NCI-H2227 treated with DMSO at 0.1 percent for 48 hours (cell line): ENCODE measurements around the gene SHISA4.

ENCODE experiments used
- DNase-seq: peaks from one replicate; lab custom pipeline; 2025; lab: John Stamatoyannopoulos, UW

Gene SHISA4

DNA sequence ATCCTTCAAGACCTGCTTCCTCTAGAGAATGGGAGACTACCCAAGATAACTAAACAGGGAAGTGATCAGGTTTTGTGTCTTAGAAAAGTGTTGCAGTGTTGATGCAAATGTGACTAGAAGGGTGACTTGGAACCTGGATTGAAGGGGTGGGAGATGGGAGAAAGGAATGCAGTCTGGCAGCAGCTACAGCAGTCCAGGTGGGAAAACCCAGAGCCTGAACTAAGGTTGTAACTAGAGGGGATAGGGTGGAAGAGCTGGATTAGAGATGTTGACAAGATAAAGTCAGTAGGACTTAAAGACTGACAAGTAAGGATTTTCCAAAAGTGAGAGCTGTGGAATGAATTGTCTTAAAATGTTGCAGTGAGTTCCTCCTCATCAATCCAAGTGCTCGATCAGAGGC, 7.1 kb upstream of the SHISA4 start:
- DNase-seq, result no peak

DNA sequence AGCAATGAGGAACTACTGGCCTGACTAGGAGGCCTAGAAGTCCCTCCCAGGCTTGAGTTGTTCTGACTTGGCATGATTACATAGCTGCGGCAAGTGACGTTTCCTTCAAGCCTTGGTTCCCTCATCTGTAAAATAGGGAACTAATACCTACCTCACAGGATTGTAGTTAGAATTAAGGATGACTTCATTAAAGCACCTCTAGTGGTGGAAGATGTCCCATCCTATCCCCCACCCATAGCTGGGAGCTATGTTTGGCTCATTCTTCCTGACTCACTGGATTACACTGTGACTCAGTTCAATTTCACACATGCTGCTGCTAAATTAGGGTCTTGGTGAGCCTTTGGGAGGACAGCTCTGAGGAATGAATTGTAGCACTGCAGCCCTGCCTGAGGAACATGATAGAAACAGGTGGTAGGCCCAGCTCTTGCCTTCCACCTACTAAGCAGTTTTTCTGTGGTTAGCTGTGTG, 6.0 kb upstream of the SHISA4 start:
- DNase-seq, result no peak

DNA sequence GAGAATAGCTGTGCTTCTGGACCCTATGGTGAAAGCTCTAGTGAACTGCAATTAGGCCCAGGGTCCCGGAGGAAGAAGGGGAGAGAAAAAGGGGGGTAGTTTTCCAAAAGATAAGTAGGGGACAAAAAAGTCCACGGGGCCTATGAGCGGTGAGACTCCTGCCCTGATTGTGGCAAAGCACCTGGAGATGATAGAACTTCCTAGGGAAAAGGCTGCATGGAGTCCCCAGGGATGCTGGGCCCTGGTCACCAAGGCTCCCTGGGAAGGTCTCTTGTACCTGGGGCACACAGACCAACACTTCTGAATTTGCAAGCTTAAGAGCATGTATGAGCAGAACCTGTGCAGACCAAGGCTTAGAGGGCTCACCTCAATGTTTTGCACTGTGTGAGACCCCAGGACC, 5.4 kb upstream of the SHISA4 start:
- DNase-seq, result no peak

DNA sequence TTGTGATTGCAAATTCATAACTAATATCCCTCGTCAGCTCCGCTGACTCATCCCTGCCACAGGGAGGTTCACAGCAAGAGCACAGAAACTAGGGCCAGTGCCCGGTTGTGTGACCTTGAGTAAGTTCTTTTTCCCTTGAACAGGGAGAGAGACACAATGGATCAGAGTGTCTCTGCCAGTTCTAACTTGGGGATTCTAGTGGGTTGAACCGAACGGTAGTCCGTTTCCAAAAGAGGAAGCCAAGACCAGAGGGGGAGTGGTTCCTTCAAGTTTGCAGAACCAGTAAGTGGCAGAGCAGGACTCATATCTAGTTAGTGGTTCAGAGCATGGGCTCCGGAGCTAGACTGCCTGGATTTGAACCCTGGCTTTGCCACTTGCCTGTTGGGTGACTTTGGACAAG, 4.9 kb upstream of the SHISA4 start:
- DNase-seq, result no peak

DNA sequence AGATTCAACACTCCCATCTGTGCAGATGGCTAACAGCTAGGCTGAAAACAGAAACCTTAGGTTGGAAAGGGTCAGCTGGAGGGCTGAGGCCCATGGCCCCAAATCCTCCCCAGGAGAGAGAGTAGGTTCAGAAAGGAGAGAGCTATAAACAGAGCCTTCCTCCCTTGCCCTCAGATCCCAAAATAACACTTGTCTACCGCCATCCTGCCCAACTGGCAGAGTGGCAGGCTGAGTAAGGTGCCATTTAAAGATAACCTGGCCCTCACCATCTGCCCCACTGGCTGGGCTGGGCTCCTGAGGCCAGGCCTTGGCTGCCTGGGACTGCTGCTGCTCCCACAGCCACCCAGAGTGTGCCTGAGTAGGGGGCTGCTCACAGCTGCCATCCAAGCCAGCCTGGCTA, 4.3 kb upstream of the SHISA4 start:
- DNase-seq, result no peak

DNA sequence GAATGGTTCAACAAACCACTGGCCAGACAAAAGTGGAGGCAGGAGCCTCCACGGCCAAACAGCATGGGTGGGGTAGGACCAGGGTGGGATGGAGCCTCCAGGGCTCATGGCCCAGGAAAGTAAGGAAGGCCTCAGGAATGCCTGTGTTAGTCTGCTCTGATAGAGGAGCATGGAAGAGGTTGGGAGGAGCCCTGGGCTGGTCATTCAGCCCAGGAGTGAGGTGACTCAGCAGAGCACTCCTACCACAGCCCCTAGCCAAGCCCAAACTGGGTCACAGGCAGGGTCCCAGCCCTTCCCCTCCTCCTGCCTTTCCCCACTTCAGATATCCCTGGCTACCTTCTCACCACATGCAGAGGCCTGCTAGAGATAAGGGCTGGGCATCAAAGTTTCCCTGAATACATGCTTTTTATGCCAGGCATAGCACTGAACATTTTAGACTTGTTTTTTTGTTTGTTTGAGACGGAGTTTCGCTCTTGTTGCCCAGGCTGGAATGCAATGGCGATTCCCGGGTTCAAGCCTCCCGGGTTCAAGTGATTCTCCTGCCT, 3.1 kb upstream of the SHISA4 start:
- no peak for DNase-seq

DNA sequence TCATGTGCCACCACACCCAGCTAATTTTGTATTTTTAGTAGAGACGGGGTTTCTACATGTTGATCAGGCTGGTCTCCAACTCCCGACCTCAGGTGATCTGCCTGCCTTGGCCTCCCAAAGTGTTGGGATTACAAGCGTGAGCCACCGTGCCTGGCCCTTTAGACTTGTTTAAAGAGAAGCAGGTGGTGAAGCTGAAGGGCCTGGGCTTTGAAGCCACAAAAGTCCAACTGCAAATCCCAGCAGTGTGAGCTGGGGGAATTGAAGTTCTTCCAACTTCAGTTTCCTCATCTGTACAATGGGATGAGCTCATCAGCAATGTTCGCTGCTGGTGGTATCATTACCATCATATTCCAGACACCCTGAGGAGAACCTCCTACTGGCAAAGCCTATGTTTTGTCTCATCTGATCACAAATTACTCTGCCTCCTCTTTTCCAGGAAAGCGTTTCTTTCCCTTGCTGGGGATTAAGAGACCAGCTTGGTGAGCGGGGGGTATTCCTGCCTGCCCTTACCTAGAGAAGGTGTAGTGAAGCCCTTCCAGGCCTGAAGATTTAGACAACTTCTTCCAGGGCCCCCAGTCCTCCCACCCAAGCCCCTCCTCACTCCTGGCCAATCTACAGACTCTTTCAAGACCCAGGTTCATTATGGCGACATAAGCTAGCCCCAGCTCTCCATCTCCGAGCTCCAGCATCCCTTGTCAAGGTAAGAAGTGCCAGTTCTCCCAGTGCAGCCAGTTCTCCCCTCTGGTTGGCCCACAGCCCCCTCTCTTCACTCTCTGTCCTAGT, 2.4 kb upstream of the SHISA4 start:
- no peak for DNase-seq

DNA sequence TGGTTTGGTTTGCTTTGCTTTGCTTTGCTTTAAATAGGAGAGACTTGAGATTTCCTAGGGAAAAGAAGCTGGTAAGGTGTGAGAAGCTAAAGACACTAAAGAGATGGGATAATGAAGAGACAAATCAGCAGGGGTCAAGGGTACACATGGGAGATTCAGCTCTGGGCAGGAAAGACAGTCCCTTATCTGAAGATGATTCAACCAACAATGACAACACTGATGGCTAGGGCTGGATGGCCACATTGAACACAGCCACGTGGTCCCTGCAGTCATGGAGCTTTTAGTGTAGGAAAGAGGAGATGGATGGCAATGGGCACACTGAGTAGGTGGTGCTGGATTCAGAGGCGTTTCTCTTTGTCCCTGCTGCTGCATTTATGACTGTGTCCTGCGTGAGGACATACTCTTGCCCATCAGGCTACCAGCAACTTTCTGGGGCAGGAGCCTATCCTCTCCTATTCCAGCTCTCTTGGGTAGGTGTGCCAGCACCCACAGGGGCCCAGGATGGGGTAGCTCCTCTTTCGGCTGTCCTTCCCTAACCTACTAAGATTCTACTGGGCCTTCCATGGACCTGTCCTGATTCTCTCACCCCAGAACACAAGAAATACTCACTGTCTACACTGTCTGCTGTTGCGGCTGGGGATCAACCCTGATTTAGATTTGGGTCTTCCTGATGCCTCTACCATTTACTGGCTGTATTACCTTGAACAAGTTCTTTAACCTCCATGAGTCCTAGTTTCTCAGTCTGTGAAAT, 1.4 kb upstream of the SHISA4 start:
- DNase-seq, result no peak

DNA sequence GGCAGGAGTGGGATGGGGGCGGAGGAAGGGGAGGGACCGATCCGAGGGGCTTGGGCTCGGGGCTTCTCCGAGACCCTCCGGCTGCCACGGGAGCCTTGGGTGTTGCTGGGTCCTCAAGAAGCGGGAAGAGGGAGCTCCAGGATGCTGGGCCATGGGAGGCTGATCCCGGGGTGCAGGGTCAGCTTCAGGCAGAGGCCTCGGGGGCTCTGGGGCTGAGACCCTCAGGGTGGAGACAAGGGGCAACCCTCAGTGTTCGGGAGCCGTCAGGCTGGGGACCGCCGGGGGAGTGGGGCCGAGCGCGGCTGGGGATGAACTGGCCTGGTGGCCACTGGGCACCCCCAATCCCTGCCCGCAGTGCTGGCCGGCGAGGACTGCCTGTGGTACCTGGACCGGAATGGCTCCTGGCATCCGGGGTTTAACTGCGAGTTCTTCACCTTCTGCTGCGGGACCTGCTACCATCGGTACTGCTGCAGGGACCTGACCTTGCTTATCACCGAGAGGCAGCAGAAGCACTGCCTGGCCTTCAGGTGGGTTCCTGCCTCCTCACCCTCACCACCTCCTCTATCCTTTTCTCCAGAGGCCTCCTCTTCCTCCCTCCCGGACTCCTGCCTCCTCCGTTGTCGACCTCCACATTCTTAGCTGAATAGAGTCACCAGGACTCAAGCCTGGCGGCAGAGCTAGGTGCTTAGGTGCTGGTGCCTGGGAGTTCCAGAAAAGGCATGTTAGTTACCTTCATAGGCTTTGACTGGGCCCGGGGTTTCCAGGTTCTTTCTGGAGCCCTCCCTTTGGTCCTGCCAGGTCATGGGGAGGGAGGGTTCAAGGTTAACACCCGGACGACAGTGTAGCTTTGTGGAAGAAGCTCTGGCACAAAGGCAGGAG, 631 bp downstream of the SHISA4 start:
- DNase-seq, result no peak

DNA sequence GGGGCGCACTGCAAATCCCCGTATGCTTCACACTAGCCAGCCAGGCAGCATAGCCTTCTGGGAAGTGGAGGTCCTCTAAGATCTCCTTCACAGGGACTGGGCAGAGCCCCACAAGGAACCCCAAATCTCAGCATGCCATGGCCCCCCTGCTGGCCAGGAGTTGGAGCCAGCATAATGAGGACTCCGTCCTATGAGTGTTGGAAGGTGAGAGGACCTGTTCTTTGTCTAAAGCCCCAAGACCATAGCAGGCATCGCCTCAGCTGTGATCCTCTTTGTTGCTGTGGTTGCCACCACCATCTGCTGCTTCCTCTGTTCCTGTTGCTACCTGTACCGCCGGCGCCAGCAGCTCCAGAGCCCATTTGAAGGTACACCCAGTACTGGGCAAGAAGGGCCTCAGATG, 1.5 kb downstream of the SHISA4 start:
- no peak for DNase-seq

DNA sequence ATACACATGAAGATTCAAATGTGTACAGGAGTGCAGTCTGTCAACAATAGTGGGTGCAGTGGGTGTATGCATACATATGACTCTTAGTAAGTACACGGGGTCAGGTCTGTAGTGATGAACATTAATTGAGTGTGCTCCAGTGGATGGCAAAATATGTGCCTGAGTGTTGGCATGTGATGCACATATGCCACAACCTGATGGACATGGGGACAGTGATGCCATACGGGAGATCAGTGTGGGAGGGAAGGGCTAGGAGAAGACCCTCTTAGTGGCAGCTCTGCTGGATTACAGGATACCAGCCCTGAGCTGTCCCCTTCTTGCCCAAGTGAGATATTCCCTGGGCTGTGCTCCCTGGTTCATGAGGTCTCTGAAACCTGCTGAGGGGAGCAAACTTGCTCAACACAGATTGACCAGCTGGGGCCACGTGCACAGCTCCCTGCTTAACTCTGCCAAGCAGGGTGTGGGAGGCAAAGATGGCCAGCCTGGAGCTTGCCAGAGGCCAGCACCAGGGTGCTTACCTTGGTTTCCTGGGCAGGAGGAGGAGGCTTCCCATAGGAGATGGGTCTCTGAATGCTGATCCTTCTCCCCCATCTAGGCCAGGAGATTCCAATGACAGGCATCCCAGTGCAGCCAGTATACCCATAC, 2.2 kb downstream of the SHISA4 start:
- DNase-seq, result no peak

DNA sequence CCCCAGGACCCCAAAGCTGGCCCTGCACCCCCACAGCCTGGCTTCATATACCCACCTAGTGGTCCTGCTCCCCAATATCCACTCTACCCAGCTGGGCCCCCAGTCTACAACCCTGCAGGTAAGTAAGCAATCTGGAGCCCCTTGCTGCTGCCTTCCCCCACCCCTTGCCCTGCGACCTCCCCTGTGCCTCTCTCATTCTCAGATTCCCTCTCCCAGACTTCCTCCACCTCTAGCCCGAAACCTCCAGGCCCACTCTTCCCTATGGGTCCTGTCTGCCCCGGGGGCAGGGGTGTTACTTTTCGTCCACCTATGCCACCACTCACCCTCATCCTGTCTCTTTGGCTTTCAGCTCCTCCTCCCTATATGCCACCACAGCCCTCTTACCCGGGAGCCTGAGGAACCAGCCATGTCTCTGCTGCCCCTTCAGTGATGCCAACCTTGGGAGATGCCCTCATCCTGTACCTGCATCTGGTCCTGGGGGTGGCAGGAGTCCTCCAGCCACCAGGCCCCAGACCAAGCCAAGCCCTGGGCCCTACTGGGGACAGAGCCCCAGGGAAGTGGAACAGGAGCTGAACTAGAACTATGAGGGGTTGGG, 2.9 kb downstream of the SHISA4 start:
- no peak for DNase-seq

DNA sequence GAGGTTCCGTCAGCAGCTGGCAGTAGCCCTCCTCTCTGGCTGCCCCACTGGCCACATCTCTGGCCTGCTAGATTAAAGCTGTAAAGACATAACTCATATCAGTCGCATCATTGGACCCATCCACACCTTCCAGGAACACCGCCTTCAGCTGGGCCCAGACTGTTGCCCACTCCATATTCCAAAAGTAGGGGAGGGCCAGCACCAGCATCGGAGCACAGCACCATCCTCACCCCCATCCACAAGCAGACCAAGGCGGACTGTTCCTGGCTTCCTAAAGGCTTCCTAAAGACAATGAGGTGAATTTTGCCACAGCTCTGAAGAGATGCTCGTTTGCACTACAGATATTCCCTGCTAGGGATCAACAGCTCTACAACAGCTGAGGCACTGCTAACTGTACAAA, 3.5 kb downstream of the SHISA4 start:
- no peak for DNase-seq

DNA sequence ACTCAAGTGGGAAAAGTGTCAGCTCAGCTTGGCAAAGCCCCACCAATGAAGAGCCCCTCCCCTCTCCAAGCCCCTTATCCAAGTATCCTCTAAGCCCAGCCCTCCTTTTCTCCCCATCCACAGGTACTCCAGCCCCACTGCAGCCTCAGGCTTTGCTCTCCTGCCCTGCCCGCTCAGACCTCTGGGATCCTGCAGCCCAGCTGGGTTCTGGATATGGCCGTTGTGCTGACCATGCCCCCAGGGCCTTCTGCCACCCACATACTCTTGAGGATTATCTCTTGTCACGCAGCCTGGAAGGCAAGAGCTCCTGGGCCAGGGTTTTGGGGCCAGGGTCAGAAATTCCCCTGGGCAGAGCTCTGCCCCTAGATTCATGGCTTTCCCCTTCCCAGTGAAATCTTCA, 4.7 kb downstream of the SHISA4 start:
- no peak for DNase-seq

DNA sequence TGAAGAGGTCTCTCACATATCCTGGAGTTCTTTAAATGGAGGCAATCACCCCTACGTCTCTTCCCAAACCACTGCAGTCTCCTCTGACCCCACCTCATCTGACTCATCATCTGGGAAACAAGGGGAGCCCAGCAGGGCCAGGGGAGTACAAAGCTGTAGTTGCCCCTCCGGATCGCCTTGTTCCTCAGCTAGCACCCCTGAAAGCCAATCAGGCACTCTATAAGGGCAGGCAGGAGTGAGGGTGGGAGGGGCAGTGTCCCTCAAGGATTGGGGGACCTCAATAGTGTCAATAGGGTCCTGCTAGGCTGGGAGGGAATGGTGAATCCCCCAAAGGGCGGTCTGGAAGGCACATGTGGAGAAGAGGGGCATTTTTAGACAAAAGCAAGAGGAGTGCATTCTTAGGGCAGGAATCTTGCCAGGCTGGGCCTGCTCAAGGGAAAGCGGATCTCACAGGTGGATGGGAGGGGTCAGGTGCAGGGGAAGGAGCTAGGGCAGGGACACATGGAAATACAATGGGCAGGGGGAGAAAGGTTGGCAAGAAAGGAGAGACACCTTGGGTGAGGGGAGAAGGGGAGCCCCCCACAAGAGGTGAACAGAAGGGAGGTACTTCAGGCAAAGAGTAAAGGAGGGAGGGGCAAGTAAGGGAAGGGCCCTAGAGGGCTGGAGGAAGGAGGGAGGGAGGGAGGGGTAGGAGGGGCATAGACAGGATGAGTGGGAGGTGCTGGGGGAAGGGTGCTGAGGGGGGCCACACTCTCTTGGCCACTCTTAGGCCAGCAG, 5.8 kb downstream of the SHISA4 start:
- no peak for DNase-seq

DNA sequence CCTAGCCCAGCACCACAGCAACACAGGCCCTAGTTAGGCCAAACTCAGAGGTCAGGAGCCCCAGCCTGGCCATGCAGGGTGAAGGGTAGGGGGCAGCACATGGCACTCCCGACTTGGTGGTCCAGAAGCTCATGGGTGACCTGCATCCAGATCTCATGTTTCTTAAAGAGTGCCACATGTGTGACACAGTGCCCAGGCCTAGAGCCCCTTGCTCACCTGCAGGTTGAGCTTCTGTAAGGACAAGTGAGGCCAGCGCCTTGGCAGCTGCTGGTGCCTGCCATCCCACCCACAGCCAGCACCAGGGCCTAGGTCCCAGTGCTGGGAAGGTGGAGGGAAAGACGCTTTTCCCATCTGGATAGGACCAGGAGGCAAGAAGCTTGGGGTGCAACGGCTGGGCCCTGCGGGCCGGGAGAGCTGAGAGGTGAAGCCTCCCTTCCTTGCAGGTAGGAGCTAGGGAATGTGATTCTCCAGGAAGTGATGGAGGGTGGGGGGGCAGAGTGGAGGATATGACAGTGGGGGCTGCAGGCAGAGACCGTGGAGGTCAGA, 6.5 kb downstream of the SHISA4 start:
- no peak for DNase-seq

DNA sequence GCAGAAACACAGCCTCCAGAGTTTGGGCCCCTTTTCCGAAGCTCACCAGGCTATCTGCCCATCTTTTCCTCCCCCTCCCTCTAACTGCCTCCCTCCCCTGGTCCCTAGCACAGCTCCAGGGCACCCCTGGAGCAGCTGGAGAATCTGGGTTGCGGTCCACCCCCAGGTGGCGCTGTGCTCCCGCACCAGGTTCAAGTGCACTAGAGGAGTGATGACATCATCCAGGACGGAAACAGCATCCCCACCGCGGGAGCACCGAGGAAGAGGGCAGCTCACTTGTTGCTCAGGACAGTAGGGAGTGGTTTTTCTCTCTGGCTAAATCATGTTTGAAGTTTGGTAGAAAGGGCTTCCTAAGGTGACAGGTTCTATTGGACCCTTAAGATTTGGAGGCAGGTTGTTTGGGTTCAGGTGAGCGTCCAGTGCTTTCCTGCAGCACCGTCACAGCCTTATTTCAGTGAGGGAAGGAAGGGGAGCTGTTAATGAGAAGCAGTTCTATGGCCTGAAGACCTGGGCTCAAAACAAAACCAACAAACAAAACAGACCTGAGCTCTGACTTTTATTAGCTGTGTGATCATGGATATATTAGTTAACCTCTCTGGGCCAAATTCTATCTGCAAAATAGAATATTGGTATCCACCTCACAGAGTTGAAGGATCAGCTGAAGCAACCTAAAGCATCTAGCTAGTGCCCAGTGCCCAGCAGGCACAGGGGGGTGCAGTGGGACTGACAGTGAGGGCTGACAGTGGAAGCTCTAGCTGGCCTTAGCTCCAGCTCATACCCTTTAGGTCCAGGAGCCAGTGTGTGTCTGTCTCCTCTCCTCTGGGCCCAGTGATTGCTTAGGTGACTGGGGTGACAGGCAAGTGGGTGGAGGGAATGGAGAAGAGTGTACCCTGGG, 7.5 kb downstream of the SHISA4 start:
- peak; percentile 86 for DNase-seq

DNA sequence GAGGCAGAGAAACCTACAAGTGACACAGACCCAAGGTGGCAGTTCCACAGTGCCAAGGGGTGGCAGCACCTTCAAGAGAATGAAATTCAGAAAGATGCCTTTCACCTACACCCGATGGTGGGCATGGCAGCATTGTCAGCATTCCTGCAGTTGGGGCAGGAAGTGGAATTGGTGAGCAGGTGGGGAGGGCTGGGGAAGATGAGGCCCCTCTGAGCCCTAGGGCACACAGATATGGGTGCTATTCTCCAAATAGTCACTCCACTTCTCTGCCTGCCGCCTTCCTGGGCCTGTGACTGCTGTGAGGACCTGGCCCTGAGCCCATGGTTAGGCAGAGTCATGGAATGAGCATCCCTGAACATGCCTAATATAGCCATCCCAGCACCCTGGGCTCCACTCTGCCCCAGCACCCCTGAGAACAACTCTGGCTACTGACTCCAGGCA, 8.3 kb downstream of the SHISA4 start:
- DNase-seq, result no peak

DNA sequence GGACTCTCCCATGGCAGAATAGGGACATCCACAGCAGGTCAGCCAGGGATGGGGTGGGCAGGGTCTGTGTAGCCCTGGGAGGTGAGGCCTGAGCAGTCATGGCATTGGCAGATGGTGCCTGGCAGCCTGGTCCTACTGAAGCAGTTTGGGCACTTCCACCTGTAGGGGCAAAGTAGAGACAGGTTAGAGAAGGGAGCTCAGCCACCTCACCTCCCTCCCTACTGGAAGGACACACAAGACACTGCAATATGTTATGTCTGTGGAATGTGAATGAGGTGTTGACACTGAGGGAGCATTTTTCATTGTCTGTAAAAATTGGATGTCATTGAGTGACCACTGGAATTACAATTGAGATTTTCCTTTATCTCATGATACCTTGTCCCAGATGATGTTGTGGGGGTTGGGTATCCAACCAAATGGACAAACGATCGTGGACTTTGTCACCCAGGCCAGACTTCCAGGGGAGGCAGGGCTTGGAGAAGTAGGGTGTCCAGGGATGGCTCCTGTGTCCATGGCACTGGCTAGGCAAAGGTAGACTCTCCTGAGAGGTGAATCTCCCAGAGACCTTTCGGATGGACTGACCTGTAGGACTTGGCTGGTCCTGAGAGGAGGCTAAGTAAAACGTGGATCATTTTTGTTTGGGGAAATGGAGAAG, 9.7 kb downstream of the SHISA4 start:
- no peak for DNase-seq
